Liver (tissue), 9 donors: ENCODE data around the gene RASSF6. TPM values are rescaled to one million over a fixed set of nuclear protein-coding genes. Genes with fewer than 3 reads are reported as not detected.

Experiments used
- DNase-seq: peaks from one replicate; pipeline ENCODE4 v3.0.0-alpha.2; 2017; ENCODE audit warnings: low spot score
- H3K27ac ChIP-seq, 2 donors: one replicate each; pipeline ENCODE4 v1.7.0; 2013; ENCODE audit warnings: inconsistent platforms in 2 of 2, low read length in 2 of 2, control low read depth in 1 of 2, low read depth in 1 of 2, mild to moderate bottlenecking in 1 of 2
- H3K27me3 ChIP-seq, 4 donors: one replicate each; pipeline versions ENCODE4 v1.6.1 to v1.7.0; 2013; ENCODE audit warnings: low read length in 3 of 4, inconsistent platforms in 1 of 4, mild to moderate bottlenecking in 1 of 4, moderate library complexity in 1 of 4; ENCODE audit not compliant: control insufficient read depth in 4 of 4, insufficient read depth in 4 of 4
- H3K36me3 ChIP-seq, 4 donors: one replicate each; pipeline versions ENCODE4 v1.6.1 to v1.7.0; 2013; ENCODE audit warnings: low read length in 3 of 4, mild to moderate bottlenecking in 3 of 4, low read depth in 1 of 4, moderate library complexity in 1 of 4; ENCODE audit not compliant: control insufficient read depth in 4 of 4, insufficient read depth in 3 of 4
- H3K4me1 ChIP-seq, 4 donors: one replicate each; pipeline versions ENCODE4 v1.6.1 to v1.7.0; 2013; ENCODE audit warnings: low read length in 3 of 4, mild to moderate bottlenecking in 3 of 4, moderate library complexity in 1 of 4; ENCODE audit not compliant: control insufficient read depth in 4 of 4, insufficient read depth in 4 of 4
- H3K4me3 ChIP-seq, 3 donors: one replicate each; pipeline versions ENCODE4 v1.6.1 to v1.7.0; 2013; ENCODE audit warnings: low read length in 3 of 3, control low read depth in 1 of 3, low read depth in 1 of 3, mild to moderate bottlenecking in 1 of 3
- H3K9ac ChIP-seq, 2 donors: one replicate each; pipeline ENCODE4 v1.7.0; 2013; ENCODE audit warnings: low read length in 2 of 2, mild to moderate bottlenecking in 2 of 2, moderate library complexity in 2 of 2, control low read depth in 1 of 2, low read depth in 1 of 2
- H3K9me3 ChIP-seq, 4 donors: one replicate each; pipeline versions ENCODE4 v1.6.1 to v1.7.0; 2013; ENCODE audit warnings: low read length in 3 of 4; ENCODE audit not compliant: control insufficient read depth in 4 of 4
- CTCF ChIP-seq: fragments of 150-350 bp; IDR thresholded peaks from 2 replicates; pipeline ENCODE4 v1.5.1; 2017; ENCODE audit warnings: improper control_type of control experiment, low read depth, low read length; ENCODE audit not compliant: missing input control
- EGR1 ChIP-seq, 2 donors: IDR thresholded peaks; 2 replicates each; pipeline ENCODE4 v1.6.1; 2016 to 2018; ENCODE audit warnings: antibody characterized with exemption in 2 of 2, low read depth in 2 of 2
- FOXA1 ChIP-seq: IDR thresholded peaks from 2 replicates; pipeline ENCODE4 v1.6.1; 2016; ENCODE audit warnings: antibody characterized with exemption
- FOXA2 ChIP-seq: IDR thresholded peaks from 2 replicates; pipeline ENCODE4 v1.6.1; 2016; ENCODE audit warnings: antibody characterized with exemption
- GABPA ChIP-seq, 2 donors: IDR thresholded peaks in 1 of 2; conservative IDR thresholded peaks in 1 of 2; 2 replicates each; pipeline ENCODE4 v1.6.1; 2016; ENCODE audit warnings: antibody characterized with exemption in 2 of 2, mild to moderate bottlenecking in 1 of 2, moderate library complexity in 1 of 2
- HNF4A ChIP-seq, 2 donors: conservative IDR thresholded peaks; 2 replicates each; pipeline ENCODE4 v1.6.1; 2016; ENCODE audit warnings: antibody characterized with exemption in 2 of 2, mild to moderate bottlenecking in 2 of 2
- HNF4G ChIP-seq: IDR thresholded peaks from 2 replicates; pipeline ENCODE4 v1.6.1; 2016; ENCODE audit warnings: antibody characterized with exemption
- JUND ChIP-seq, 2 donors: IDR thresholded peaks; 2 replicates each; pipeline ENCODE4 v1.6.1; 2016; ENCODE audit warnings: antibody characterized with exemption in 2 of 2
- MAX ChIP-seq: IDR thresholded peaks from 2 replicates; pipeline ENCODE4 v1.6.1; 2016; ENCODE audit warnings: antibody characterized with exemption
- RAD21 ChIP-seq, 2 donors: IDR thresholded peaks; 2 replicates each; pipeline ENCODE4 v1.6.1; 2016; ENCODE audit warnings: antibody characterized with exemption in 2 of 2, mild to moderate bottlenecking in 2 of 2
- REST ChIP-seq: IDR thresholded peaks from 2 replicates; pipeline ENCODE4 v1.6.1; 2016; ENCODE audit warnings: antibody characterized with exemption, mild to moderate bottlenecking
- RXRA ChIP-seq, 2 donors: IDR thresholded peaks; 2 replicates each; pipeline ENCODE4 v1.6.1; 2017 to 2018; ENCODE audit warnings: antibody characterized with exemption in 2 of 2, mild to moderate bottlenecking in 1 of 2
- SP1 ChIP-seq: IDR thresholded peaks from 2 replicates; pipeline ENCODE4 v1.6.1; 2018; ENCODE audit warnings: antibody characterized with exemption, mild to moderate bottlenecking
- TAF1 ChIP-seq: conservative IDR thresholded peaks from 2 replicates; pipeline ENCODE4 v1.6.1; 2016; ENCODE audit warnings: antibody characterized with exemption, mild to moderate bottlenecking
- WGBS: extraction: QIAGEN DNeasy Blood & Tissue Kit; methylation state at CpG from one replicate; pipeline ENCODE4 v1.1.7; 2013; 5-methylcytosine and 5-hydroxymethylcytosine counted together
- polyA plus RNA-seq, 2 donors: library from polyadenylated mRNA; stranded (reverse) in 1 of 2; unstranded in 1 of 2; fragments of 200-250 nt in 1 of 2; fragments of >200 nt in 1 of 2; fragmentation: Nextera tagmentation in 1 of 2; extraction: Ambion mirVana in 1 of 2; gene quantifications; one replicate each; pipeline versions ENCODE4 v1.2.1 to v1.2.3, GENCODE V29; 2013 to 2015
- total RNA-seq, 2 donors: library from RNA; depleted of rRNA; stranded (reverse); fragments of >200 nt; gene quantifications; one replicate each; pipeline ENCODE4 v1.2.3, GENCODE V29; 2014
- TF ChIP-seq, protein P1 (sequence below): IDR thresholded peaks from 2 replicates; pipeline ENCODE4 v1.6.1; 2016; ENCODE audit warnings: antibody characterized with exemption
- TF ChIP-seq, protein P2 (sequence below): IDR thresholded peaks from 2 replicates; pipeline ENCODE4 v1.6.1; 2016; ENCODE audit warnings: antibody characterized with exemption
- donor health status: healthy.
- donor health status: healthy.
- donor health status: healthy.
- donor health status: healthy.
- donor health status: healthy.

Gene RASSF6
- total and polyA plus RNA-seq, 4 donors: 0.08 to 0.38 (median 0.12) TPM

DNA sequence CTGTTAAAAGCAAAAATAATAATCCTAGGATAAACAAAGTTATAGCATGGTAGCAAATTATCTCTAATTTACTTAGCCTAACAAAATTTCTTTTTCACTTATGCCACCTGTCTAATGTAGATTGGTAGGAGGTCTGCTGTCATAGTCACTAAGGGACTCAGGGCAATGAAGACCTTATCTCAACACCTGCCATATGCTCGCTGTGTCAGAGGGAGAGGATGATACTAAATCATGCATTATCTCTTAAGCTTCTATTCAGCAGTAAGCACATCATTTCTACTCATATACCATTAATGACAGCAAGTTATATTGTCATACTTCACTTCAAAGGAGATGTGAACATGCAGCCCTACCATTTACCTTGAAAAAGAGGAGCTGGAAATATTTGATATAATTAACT lies 94.6 kb downstream of the RASSF6 start (continued):
- TF ChIP-seq HNF4G (no peak), RXRA (IDR thresholded peaks at IDR 0.05) (no peak), CTCF (no peak), FOXA2 (no peak), MAX (no peak)

GRCh38 chr4:73523126-73523525 lies 97.1 kb downstream of the RASSF6 start:
- DNase-seq: no peak
- no peak overlapping the region for H3K4me3 ChIP-seq
- H3K27ac ChIP-seq: no peak overlapping the region
- 91% methylated on average over 2 of the region's 2 CpGs for WGBS
- TF ChIP-seq SP1: no peak
- TF ChIP-seq HNF4G: no peak
- no peak for TF ChIP-seq RXRA (IDR thresholded peaks at IDR 0.05)
- TF ChIP-seq, protein P1, sequence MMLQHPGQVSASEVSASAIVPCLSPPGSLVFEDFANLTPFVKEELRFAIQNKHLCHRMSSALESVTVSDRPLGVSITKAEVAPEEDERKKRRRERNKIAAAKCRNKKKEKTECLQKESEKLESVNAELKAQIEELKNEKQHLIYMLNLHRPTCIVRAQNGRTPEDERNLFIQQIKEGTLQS: no peak
- TF ChIP-seq, protein P2, sequence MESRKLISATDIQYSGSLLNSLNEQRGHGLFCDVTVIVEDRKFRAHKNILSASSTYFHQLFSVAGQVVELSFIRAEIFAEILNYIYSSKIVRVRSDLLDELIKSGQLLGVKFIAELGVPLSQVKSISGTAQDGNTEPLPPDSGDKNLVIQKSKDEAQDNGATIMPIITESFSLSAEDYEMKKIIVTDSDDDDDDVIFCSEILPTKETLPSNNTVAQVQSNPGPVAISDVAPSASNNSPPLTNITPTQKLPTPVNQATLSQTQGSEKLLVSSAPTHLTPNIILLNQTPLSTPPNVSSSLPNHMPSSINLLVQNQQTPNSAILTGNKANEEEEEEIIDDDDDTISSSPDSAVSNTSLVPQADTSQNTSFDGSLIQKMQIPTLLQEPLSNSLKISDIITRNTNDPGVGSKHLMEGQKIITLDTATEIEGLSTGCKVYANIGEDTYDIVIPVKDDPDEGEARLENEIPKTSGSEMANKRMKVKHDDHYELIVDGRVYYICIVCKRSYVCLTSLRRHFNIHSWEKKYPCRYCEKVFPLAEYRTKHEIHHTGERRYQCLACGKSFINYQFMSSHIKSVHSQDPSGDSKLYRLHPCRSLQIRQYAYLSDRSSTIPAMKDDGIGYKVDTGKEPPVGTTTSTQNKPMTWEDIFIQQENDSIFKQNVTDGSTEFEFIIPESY: no peak
- TF ChIP-seq GABPA (IDR thresholded peaks at IDR 0.05 in 1 of 2, conservative IDR thresholded peaks at IDR 0.05 in 1 of 2): no peak
- no peak for TF ChIP-seq FOXA2
- TF ChIP-seq JUND (IDR thresholded peaks at IDR 0.05): no peak
- TF ChIP-seq MAX: no peak
- no peak for TF ChIP-seq REST
- TF ChIP-seq TAF1: no peak
- TF ChIP-seq FOXA1: no peak
- no peak for TF ChIP-seq CTCF
- TF ChIP-seq HNF4A (conservative IDR thresholded peaks at IDR 0.05): no peak
- no peak for TF ChIP-seq RAD21 (IDR thresholded peaks at IDR 0.05)
- no peak for TF ChIP-seq EGR1 (IDR thresholded peaks at IDR 0.05; ENCODE audit: low read depth in 2 of 2)
- peaks cover 5 to 53% (median 35%) of the 10 kb centered on the region in 4 donors for H3K36me3 ChIP-seq
- peaks cover 0 to 2% (median 0%) of the 10 kb centered on the region in 4 donors for H3K4me1 ChIP-seq
- no peaks in the 10 kb centered on the region for H3K27me3 ChIP-seq
- no peaks in the 10 kb centered on the region for H3K9me3 ChIP-seq
- no peak overlapping the region for H3K9ac ChIP-seq
